ENCODE measurements around the gene CERKL. TPM values are rescaled to one million over a fixed set of nuclear protein-coding genes. Genes with fewer than 3 reads are reported as not detected.
A peak's percentile ranks its signal among the peaks of the same experiment; 100 is the strongest.

CERKL gene
- total and polyA plus RNA-seq, 7 experiments from 2014 or later: 0.20 to 14.7 (median 4.5) TPM; not detected in 4

DNA sequence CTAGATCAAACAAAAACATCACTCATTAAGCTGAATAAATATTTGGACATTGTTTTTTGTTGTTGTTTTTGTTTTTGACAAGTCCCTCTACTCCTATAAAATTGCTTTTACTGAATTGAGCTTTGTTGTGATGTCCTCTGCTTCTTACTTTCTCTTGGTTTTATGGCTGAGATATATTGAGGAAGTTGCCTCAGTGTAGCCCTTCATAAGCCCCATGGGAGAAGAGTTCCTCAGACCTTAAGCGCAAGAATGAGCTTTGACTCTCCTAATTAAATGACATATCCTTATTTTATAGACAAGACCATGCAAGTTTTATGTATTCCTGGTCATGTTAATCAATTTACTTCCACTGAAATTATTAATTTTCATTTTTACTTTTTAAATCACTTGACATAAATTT, 54.9 kb downstream of the CERKL start:
- no peaks in the 10 kb centered on the region for H3K36me3 ChIP-seq (ENCODE audit: control insufficient read depth in 2 of 3, insufficient read depth in 3 of 3, low read length in 3 of 3)
- ChIA-PET CTCF (no interaction called here), POLR2A (no interaction called here)

DNA sequence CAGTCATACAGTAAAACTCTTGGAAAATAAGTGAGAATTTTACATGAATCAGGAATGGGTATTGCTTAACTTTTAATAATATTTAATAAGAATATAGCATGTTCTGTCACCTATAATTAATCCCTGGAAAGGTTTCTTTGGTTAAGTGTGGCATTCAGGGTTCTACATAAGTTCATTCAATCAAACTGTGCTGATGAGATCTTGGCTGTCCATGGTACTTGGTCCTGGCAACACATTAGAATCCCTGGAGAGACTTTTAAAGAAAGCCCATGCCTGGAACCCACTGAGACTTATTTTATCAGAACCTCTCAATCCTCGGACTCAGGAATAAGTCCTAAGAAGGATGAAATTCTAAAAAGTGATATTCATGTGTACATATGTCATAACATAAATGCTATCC, 60.3 kb downstream of the CERKL start:
- H3K36me3 Mint-ChIP-seq: no peaks in the 10 kb centered on the region
- DNase-seq (no peak), ATAC-seq (no peak)
- H3K4me1 ChIP-seq (ENCODE audit: control insufficient read depth in 2 of 2, insufficient read depth in 2 of 2, low read length in 2 of 2): no peaks in the 10 kb centered on the region
- peaks cover 0 to 34% (median 0%) of the 10 kb centered on the region in 5 donors for H3K27me3 Mint-ChIP-seq
- no peaks in the 10 kb centered on the region for H3K9me3 ChIP-seq (ENCODE audit: control insufficient read depth in 2 of 3, low read length in 3 of 3)
- H3K27me3 ChIP-seq (ENCODE audit: control insufficient read depth in 2 of 2, insufficient read depth in 2 of 2, low read length in 2 of 2): no peaks in the 10 kb centered on the region
- intact Hi-C loops (cut with micrococcal nuclease): no loop called here
- peaks cover 0 to 6% (median 0%) of the 10 kb centered on the region in 11 donors for H3K9me3 Mint-ChIP-seq
- no peak overlapping the region for H3K27ac ChIP-seq (ENCODE audit: low read depth, low read length)
- ChIA-PET POLR2A (no interaction called here), CTCF (no interaction called here)
- no peak overlapping the region for H3K27ac Mint-ChIP-seq
- no peak overlapping the region for H3K4me3 ChIP-seq (ENCODE audit: low read length)
- H3K4me3 Mint-ChIP-seq: no peak overlapping the region
- no peaks in the 10 kb centered on the region for H3K36me3 ChIP-seq (ENCODE audit: control insufficient read depth in 2 of 3, insufficient read depth in 3 of 3, low read length in 3 of 3)
- peaks cover 0 to 1% (median 0%) of the 10 kb centered on the region in 7 donors for H3K4me1 Mint-ChIP-seq

More for the DNA sequence above, 54.9 kb downstream of the CERKL start:
- intact Hi-C loops (cut with micrococcal nuclease): no loop called here
- Histone ChIP-seq H3K27ac (ENCODE audit: low read depth, low read length) (no peak overlapping the region), H3K4me1 (ENCODE audit: control insufficient read depth in 2 of 2, insufficient read depth in 2 of 2, low read length in 2 of 2) (no peaks in the 10 kb centered on the region), H3K9me3 (ENCODE audit: control insufficient read depth in 2 of 3, low read length in 3 of 3) (no peaks in the 10 kb centered on the region), H3K4me3 (ENCODE audit: low read length) (no peak overlapping the region), H3K27me3 (ENCODE audit: control insufficient read depth in 2 of 2, insufficient read depth in 2 of 2, low read length in 2 of 2) (no peaks in the 10 kb centered on the region)
- DNase-seq (no peak), ATAC-seq (no peak)
- no peak overlapping the region for H3K4me3 Mint-ChIP-seq
- peaks cover 3 to 31% (median 16%) of the 10 kb centered on the region in 11 donors for H3K9me3 Mint-ChIP-seq
- H3K27ac Mint-ChIP-seq: no peak overlapping the region
- H3K36me3 Mint-ChIP-seq: peaks cover 0 to 23% (median 12%) of the 10 kb centered on the region in 5 donors
- H3K27me3 Mint-ChIP-seq: peaks cover 0 to 10% (median 0%) of the 10 kb centered on the region in 5 donors
- peaks cover 4 to 19% (median 13%) of the 10 kb centered on the region in 7 donors for H3K4me1 Mint-ChIP-seq

DNA sequence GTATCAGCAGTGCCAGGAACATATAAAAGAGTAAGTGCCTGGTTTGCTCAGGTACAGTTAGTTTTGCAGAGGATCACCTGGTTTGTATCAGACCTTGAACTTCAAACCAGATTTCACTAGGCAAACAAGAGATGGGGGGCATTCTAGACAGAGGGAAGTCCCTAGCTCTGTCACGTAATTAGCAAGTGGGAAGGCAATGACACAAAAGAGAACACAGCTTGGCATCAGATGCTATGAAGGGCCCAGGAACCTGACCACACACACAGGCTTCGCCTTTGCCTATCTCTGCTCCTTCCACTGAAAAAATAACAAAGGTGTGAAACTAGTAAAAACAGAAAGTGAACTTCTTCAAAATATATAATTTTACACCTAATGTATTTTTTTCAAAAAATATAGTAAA, 62.6 kb downstream of the CERKL start:
- ChIA-PET POLR2A (no interaction called here), CTCF (no interaction called here)
- no peaks in the 10 kb centered on the region for H3K4me1 ChIP-seq (ENCODE audit: control insufficient read depth in 2 of 2, insufficient read depth in 2 of 2, low read length in 2 of 2)
- no peak for DNase-seq
- peaks cover 0 to 1% (median 0%) of the 10 kb centered on the region in 7 donors for H3K4me1 Mint-ChIP-seq
- peaks cover 0 to 6% (median 0%) of the 10 kb centered on the region in 11 donors for H3K9me3 Mint-ChIP-seq
- no peak overlapping the region for H3K27ac ChIP-seq (ENCODE audit: low read depth, low read length)
- H3K36me3 ChIP-seq (ENCODE audit: control insufficient read depth in 2 of 3, insufficient read depth in 3 of 3, low read length in 3 of 3): no peaks in the 10 kb centered on the region
- intact Hi-C loops (cut with micrococcal nuclease): no loop called here
- H3K27ac Mint-ChIP-seq: no peak overlapping the region
- no peak overlapping the region for H3K4me3 ChIP-seq (ENCODE audit: low read length)
- H3K27me3 Mint-ChIP-seq: peaks cover 0 to 35% (median 0%) of the 10 kb centered on the region in 5 donors
- ATAC-seq: no peak
- H3K27me3 ChIP-seq (ENCODE audit: control insufficient read depth in 2 of 2, insufficient read depth in 2 of 2, low read length in 2 of 2): no peaks in the 10 kb centered on the region
- H3K36me3 Mint-ChIP-seq: no peaks in the 10 kb centered on the region
- H3K9me3 ChIP-seq (ENCODE audit: control insufficient read depth in 2 of 3, low read length in 3 of 3): no peaks in the 10 kb centered on the region
- no peak overlapping the region for H3K4me3 Mint-ChIP-seq

DNA sequence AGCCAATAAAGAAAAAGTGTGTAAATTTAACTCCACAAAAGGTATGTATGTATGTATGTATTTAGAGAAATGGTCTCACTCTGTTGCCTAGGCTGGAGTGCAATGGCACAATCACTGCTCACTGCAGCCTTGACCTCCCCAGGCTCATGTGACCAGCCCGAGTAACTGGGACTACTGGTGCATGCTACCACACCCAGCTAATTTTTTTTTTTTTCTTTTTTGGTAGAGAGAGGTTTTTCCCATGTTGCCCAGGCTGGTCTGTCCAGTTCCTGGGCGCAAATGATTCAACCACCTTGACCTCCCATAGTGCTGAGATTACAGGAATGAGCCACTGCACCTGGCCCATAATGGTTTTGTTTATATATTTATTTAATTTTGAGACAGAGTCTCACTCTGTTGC, 67.1 kb downstream of the CERKL start:
- Mint-ChIP-seq H3K9me3 (no peaks in the 10 kb centered on the region), H3K27me3 (peaks cover 0 to 45% (median 6%) of the 10 kb centered on the region in 5 donors), H3K4me1 (peaks cover 9 to 17% (median 14%) of the 10 kb centered on the region in 7 donors), H3K4me3 (no peak overlapping the region), H3K36me3 (peaks cover 0 to 2% (median 0%) of the 10 kb centered on the region in 5 donors), H3K27ac (no peak overlapping the region)
- intact Hi-C loops (cut with micrococcal nuclease): no loop called here
- Histone ChIP-seq H3K4me1 (ENCODE audit: control insufficient read depth in 2 of 2, insufficient read depth in 2 of 2, low read length in 2 of 2) (peaks cover 0 to 6% of the 10 kb centered on the region in 2 donors), H3K9me3 (ENCODE audit: control insufficient read depth in 2 of 3, low read length in 3 of 3) (no peaks in the 10 kb centered on the region), H3K4me3 (ENCODE audit: low read length) (no peak overlapping the region), H3K36me3 (ENCODE audit: control insufficient read depth in 2 of 3, insufficient read depth in 3 of 3, low read length in 3 of 3) (no peaks in the 10 kb centered on the region), H3K27ac (ENCODE audit: low read depth, low read length) (no peak overlapping the region), H3K27me3 (ENCODE audit: control insufficient read depth in 2 of 2, insufficient read depth in 2 of 2, low read length in 2 of 2) (no peaks in the 10 kb centered on the region)
- POLR2A ChIA-PET: no interaction called here
- CTCF ChIA-PET: no interaction called here
- ATAC-seq: no peak
- no peak for DNase-seq

DNA sequence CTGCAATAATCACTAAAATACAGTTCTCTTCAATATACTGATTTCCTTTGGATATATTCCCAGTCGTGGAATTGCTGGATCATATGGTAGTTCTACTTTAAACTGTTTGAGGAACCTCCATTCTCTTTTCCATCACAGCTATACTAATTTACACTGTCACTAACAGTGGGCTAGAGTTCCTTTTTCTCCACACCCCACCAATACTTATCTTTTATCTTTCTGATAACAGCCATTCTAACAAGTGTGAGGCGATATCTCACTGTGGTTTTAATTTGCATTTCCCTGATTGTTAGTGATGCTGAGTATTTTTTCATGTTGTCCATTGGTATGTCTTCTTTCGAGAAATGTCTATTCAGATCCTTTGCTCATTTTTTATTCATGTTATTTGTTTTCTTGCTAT, 68.4 kb downstream of the CERKL start:
- intact Hi-C loops (cut with micrococcal nuclease): no loop called here
- Histone ChIP-seq H3K9me3 (ENCODE audit: control insufficient read depth in 2 of 3, low read length in 3 of 3) (no peaks in the 10 kb centered on the region), H3K27ac (ENCODE audit: low read depth, low read length) (no peak overlapping the region), H3K4me3 (ENCODE audit: low read length) (no peak overlapping the region), H3K27me3 (ENCODE audit: control insufficient read depth in 2 of 2, insufficient read depth in 2 of 2, low read length in 2 of 2) (no peaks in the 10 kb centered on the region), H3K4me1 (ENCODE audit: control insufficient read depth in 2 of 2, insufficient read depth in 2 of 2, low read length in 2 of 2) (peaks cover 0 to 6% of the 10 kb centered on the region in 2 donors), H3K36me3 (ENCODE audit: control insufficient read depth in 2 of 3, insufficient read depth in 3 of 3, low read length in 3 of 3) (no peaks in the 10 kb centered on the region)
- Mint-ChIP-seq H3K27ac (no peak overlapping the region), H3K9me3 (no peaks in the 10 kb centered on the region), H3K4me3 (no peak overlapping the region), H3K4me1 (peaks cover 9 to 17% (median 14%) of the 10 kb centered on the region in 7 donors), H3K36me3 (peaks cover 0 to 4% (median 0%) of the 10 kb centered on the region in 5 donors), H3K27me3 (peaks cover 3 to 41% (median 10%) of the 10 kb centered on the region in 5 donors)
- no peak for DNase-seq
- POLR2A ChIA-PET: no interaction called here
- ATAC-seq: peak; percentile 49
- CTCF ChIA-PET: interaction anchor here (0.6 kb wide), 1 partner anchor 16 kb away, joined by 3 read pairs; no protein-coding TSS in a partner anchor

DNA sequence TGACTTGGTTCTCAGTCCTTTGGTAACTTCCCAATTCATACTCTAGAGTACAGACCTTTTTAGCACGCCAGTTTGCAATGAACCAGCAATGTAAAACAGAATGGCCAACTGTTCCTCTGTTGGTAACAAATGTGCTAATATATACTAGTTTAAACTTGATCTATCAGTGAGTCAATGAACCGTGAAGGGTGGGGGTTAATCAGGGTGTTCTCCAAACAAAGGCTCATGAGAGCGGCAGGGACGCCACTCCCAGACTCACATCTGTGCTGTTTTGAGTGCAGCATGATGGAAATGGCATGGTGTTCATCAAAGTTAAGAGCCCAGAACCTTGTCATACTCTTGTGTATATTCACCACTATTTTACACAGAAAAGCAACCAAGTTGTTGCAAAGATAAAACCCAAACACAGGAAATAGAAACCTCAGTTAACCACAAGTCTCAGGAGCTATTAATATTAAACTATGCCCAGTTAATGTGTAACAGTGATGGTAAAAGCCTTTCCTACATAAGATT, 70.3 kb downstream of the CERKL start:
- no peaks in the 10 kb centered on the region for H3K9me3 ChIP-seq (ENCODE audit: control insufficient read depth in 2 of 3, low read length in 3 of 3)
- DNase-seq (no peak), ATAC-seq (no peak)
- Mint-ChIP-seq H3K4me1 (peaks cover 9 to 17% (median 14%) of the 10 kb centered on the region in 7 donors), H3K36me3 (peaks cover 0 to 4% (median 0%) of the 10 kb centered on the region in 5 donors), H3K9me3 (no peaks in the 10 kb centered on the region), H3K4me3 (no peak overlapping the region), H3K27me3 (peaks cover 4 to 34% (median 13%) of the 10 kb centered on the region in 5 donors), H3K27ac (peak overlapping the region in 1 of 9 donors; percentile 44)
- intact Hi-C loops (cut with micrococcal nuclease): no loop called here
- H3K27ac ChIP-seq (ENCODE audit: low read depth, low read length): no peak overlapping the region
- no peak overlapping the region for H3K4me3 ChIP-seq (ENCODE audit: low read length)
- ChIA-PET POLR2A (no interaction called here), CTCF (no interaction called here)
- H3K36me3 ChIP-seq (ENCODE audit: control insufficient read depth in 2 of 3, insufficient read depth in 3 of 3, low read length in 3 of 3): no peaks in the 10 kb centered on the region
- H3K4me1 ChIP-seq (ENCODE audit: control insufficient read depth in 2 of 2, insufficient read depth in 2 of 2, low read length in 2 of 2): peaks cover 0 to 6% of the 10 kb centered on the region in 2 donors
- H3K27me3 ChIP-seq (ENCODE audit: control insufficient read depth in 2 of 2, insufficient read depth in 2 of 2, low read length in 2 of 2): no peaks in the 10 kb centered on the region

DNA sequence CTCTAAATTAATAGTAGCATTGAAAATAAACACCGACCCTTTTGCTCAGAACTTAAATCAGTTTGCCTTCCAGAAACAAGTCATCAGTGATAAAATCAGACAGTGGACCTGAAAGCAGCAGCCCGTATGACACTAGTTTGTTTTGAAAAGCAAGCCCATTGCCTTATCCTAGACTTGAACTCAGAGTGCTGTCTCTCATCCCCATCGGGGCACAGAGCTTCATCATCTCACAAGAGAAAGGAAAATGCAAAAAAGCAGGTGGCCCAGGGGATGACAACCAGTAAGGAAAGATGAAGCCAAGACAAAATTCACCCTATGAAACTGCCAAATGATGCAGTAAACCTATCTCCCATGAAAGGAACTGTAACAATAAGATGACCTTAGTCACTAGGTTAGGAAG, 71.2 kb downstream of the CERKL start:
- Mint-ChIP-seq H3K36me3 (peaks cover 0 to 4% (median 0%) of the 10 kb centered on the region in 5 donors), H3K9me3 (no peaks in the 10 kb centered on the region), H3K27me3 (peaks cover 4 to 34% (median 13%) of the 10 kb centered on the region in 5 donors), H3K27ac (no peak overlapping the region), H3K4me3 (no peak overlapping the region), H3K4me1 (peaks cover 9 to 17% (median 14%) of the 10 kb centered on the region in 7 donors)
- ATAC-seq: no peak
- no peak for DNase-seq
- Histone ChIP-seq H3K9me3 (ENCODE audit: control insufficient read depth in 2 of 3, low read length in 3 of 3) (no peaks in the 10 kb centered on the region), H3K4me1 (ENCODE audit: control insufficient read depth in 2 of 2, insufficient read depth in 2 of 2, low read length in 2 of 2) (peaks cover 0 to 6% of the 10 kb centered on the region in 2 donors), H3K4me3 (ENCODE audit: low read length) (no peak overlapping the region), H3K27ac (ENCODE audit: low read depth, low read length) (no peak overlapping the region), H3K27me3 (ENCODE audit: control insufficient read depth in 2 of 2, insufficient read depth in 2 of 2, low read length in 2 of 2) (no peaks in the 10 kb centered on the region), H3K36me3 (ENCODE audit: control insufficient read depth in 2 of 3, insufficient read depth in 3 of 3, low read length in 3 of 3) (no peaks in the 10 kb centered on the region)
- ChIA-PET POLR2A (no interaction called here), CTCF (no interaction called here)
- intact Hi-C loops (cut with micrococcal nuclease): no loop called here
